ENCODE measurements around the gene TOR2A.

Gene TOR2A

GRCh38 chr9:127694890-127695720, 40.0 kb downstream of the TOR2A start:
- no peak for TF ChIP-seq CTCF (IDR thresholded peaks at IDR 0.05; ENCODE audit: insufficient read depth, low read length, poor library complexity, severe bottlenecking)
- Histone ChIP-seq H3K4me3 (replicated peaks; ENCODE audit: low read depth, low read length) (no peak overlapping the region), H3K27me3 (replicated peaks; ENCODE audit: control insufficient read depth, insufficient read depth, low read length) (no peaks in the 10 kb centered on the region), H3K36me3 (ENCODE audit: control insufficient read depth, insufficient read depth, low read length) (no peaks in the 10 kb centered on the region)
- DNase-seq (ENCODE audit: extremely low read depth, insufficient read length): no peak

- Histone ChIP-seq H3K4me3 (replicated peaks; ENCODE audit: low read depth, low read length) (no peak overlapping the region), H3K36me3 (ENCODE audit: control insufficient read depth, insufficient read depth, low read length) (no peaks in the 10 kb centered on the region), H3K27me3 (replicated peaks; ENCODE audit: control insufficient read depth, insufficient read depth, low read length) (no peaks in the 10 kb centered on the region)
- no peak for DNase-seq (ENCODE audit: extremely low read depth, insufficient read length)
- no peak for TF ChIP-seq CTCF (IDR thresholded peaks at IDR 0.05; ENCODE audit: insufficient read depth, low read length, poor library complexity, severe bottlenecking)
Measured at GRCh38 chr9:127693697-127694096, 41.4 kb downstream of the TOR2A start.

GRCh38 chr9:127693143-127693542, 42.0 kb downstream of the TOR2A start:
- no peak for DNase-seq (ENCODE audit: extremely low read depth, insufficient read length)
- Histone ChIP-seq H3K36me3 (ENCODE audit: control insufficient read depth, insufficient read depth, low read length) (no peaks in the 10 kb centered on the region), H3K4me3 (replicated peaks; ENCODE audit: low read depth, low read length) (no peak overlapping the region), H3K27me3 (replicated peaks; ENCODE audit: control insufficient read depth, insufficient read depth, low read length) (no peaks in the 10 kb centered on the region)
- no peak for TF ChIP-seq CTCF (IDR thresholded peaks at IDR 0.05; ENCODE audit: insufficient read depth, low read length, poor library complexity, severe bottlenecking)

- Histone ChIP-seq H3K27me3 (replicated peaks; ENCODE audit: control insufficient read depth, insufficient read depth, low read length) (no peaks in the 10 kb centered on the region), H3K36me3 (ENCODE audit: control insufficient read depth, insufficient read depth, low read length) (no peaks in the 10 kb centered on the region), H3K4me3 (replicated peaks; ENCODE audit: low read depth, low read length) (no peak overlapping the region)
- no peak for TF ChIP-seq CTCF (IDR thresholded peaks at IDR 0.05; ENCODE audit: insufficient read depth, low read length, poor library complexity, severe bottlenecking)
- no peak for DNase-seq (ENCODE audit: extremely low read depth, insufficient read length)
Measured at GRCh38 chr9:127692071-127692470, 43.0 kb downstream of the TOR2A start.

GRCh38 chr9:127690735-127691134, 44.4 kb downstream of the TOR2A start:
- H3K36me3 ChIP-seq (ENCODE audit: control insufficient read depth, insufficient read depth, low read length): no peaks in the 10 kb centered on the region
- H3K27me3 ChIP-seq (replicated peaks; ENCODE audit: control insufficient read depth, insufficient read depth, low read length): no peaks in the 10 kb centered on the region

More at GRCh38 chr9:127690735-127691134, 44.4 kb downstream of the TOR2A start:
- DNase-seq (ENCODE audit: extremely low read depth, insufficient read length): no peak
- TF ChIP-seq CTCF (IDR thresholded peaks at IDR 0.05; ENCODE audit: insufficient read depth, low read length, poor library complexity, severe bottlenecking): no peak
- no peak overlapping the region for H3K4me3 ChIP-seq (replicated peaks; ENCODE audit: low read depth, low read length)
